ENCODE data around the gene CAPN10. TPM values are rescaled to one million over a fixed set of nuclear protein-coding genes. Genes with fewer than 3 reads are reported as not detected.
A peak's percentile ranks its signal among the peaks of the same experiment; 100 is the strongest.

Gene CAPN10
- total RNA-seq, 2 experiments from 2014 or later: 52.3 to 53.1 TPM

- DNase-seq: no peak
- POLR2A ChIA-PET: interaction anchor here (4.4 to 6.6 kb wide), 2 partner anchors 22 to 25 kb away, joined by 23 to 127 read pairs; no protein-coding TSS in a partner anchor
- H3K4me3 Mint-ChIP-seq: no peak overlapping the region
- H3K36me3 Mint-ChIP-seq (ENCODE audit: low read depth): peaks cover 23% of the 10 kb centered on the region
- CTCF ChIA-PET: interaction anchor here (1.1 to 7.0 kb wide), 3 partner anchors 10 to 32 kb away, joined by 3 to 98 read pairs (median 7); no protein-coding TSS in a partner anchor
- no peaks in the 10 kb centered on the region for H3K27me3 Mint-ChIP-seq
- no peak overlapping the region for H3K27ac Mint-ChIP-seq
- H3K4me1 Mint-ChIP-seq: peaks cover 37% of the 10 kb centered on the region
- H3K9me3 Mint-ChIP-seq: no peaks in the 10 kb centered on the region
These were observed 3.5 kb downstream of the CAPN10 start for GRCh38 chr2:240589850-240590525.

GRCh38 chr2:240590681-240591111 lies 4.2 kb downstream of the CAPN10 start:
- ChIA-PET CTCF (interaction anchor here (1.1 to 7.0 kb wide), 2 partner anchors 25 to 31 kb away, joined by 3 to 98 read pairs; no protein-coding TSS in a partner anchor), POLR2A (no interaction called here)
- H3K4me1 Mint-ChIP-seq: peaks cover 31% of the 10 kb centered on the region
- H3K4me3 Mint-ChIP-seq: no peak overlapping the region
- no peaks in the 10 kb centered on the region for H3K27me3 Mint-ChIP-seq
- peaks cover 23% of the 10 kb centered on the region for H3K36me3 Mint-ChIP-seq (ENCODE audit: low read depth)
- no peaks in the 10 kb centered on the region for H3K9me3 Mint-ChIP-seq
- DNase-seq: no peak
- H3K27ac Mint-ChIP-seq: no peak overlapping the region

DNA sequence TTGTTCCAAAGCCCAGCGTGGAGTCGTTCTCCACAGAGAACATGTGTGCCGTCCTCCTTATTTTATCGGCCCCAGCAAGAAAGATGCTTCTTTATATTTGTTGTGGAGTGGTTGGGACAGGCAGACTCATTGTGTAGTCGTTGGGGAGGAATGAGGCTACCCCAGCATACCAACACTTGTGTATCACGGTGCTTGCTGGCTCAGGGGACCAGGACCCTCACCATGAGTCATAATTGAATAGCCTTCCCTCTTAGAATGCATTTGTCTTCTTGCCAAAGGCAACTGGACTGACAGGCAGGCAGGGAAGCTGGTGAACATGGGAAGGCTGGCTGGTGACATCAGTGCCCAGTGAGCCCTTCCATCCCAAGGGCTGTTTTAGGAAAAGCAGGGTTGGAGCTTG lies 4.7 kb downstream of the CAPN10 start:
- CTCF ChIA-PET: interaction anchor here (7.0 kb wide), 1 partner anchor 25 kb away, joined by 98 read pairs; no protein-coding TSS in a partner anchor
- H3K4me1 Mint-ChIP-seq: peaks cover 27% of the 10 kb centered on the region
- no peak for DNase-seq
- POLR2A ChIA-PET: no interaction called here
- no peak overlapping the region for H3K27ac Mint-ChIP-seq
- no peak overlapping the region for H3K4me3 Mint-ChIP-seq
- no peaks in the 10 kb centered on the region for H3K9me3 Mint-ChIP-seq
- no peaks in the 10 kb centered on the region for H3K27me3 Mint-ChIP-seq
- peaks cover 25% of the 10 kb centered on the region for H3K36me3 Mint-ChIP-seq (ENCODE audit: low read depth)

- peaks cover 25% of the 10 kb centered on the region for H3K36me3 Mint-ChIP-seq (ENCODE audit: low read depth)
- H3K4me3 Mint-ChIP-seq: no peak overlapping the region
- peaks cover 27% of the 10 kb centered on the region for H3K4me1 Mint-ChIP-seq
- CTCF ChIA-PET: no interaction called here
- no peak overlapping the region for H3K27ac Mint-ChIP-seq
- H3K27me3 Mint-ChIP-seq: no peaks in the 10 kb centered on the region
- DNase-seq: no peak
- POLR2A ChIA-PET: no interaction called here
- no peaks in the 10 kb centered on the region for H3K9me3 Mint-ChIP-seq
These were observed 5.2 kb downstream of the CAPN10 start for GRCh38 chr2:240591784-240592183.

- no peak for DNase-seq
- CTCF ChIA-PET: interaction anchor here (1.1 kb wide), 1 partner anchor 79 kb away, joined by 3 read pairs; no protein-coding TSS in a partner anchor
- H3K4me3 Mint-ChIP-seq: no peak overlapping the region
- no peaks in the 10 kb centered on the region for H3K27me3 Mint-ChIP-seq
- no peak overlapping the region for H3K27ac Mint-ChIP-seq
- H3K36me3 Mint-ChIP-seq (ENCODE audit: low read depth): peaks cover 23% of the 10 kb centered on the region
- POLR2A ChIA-PET: no interaction called here
- H3K4me1 Mint-ChIP-seq: peaks cover 16% of the 10 kb centered on the region
- no peaks in the 10 kb centered on the region for H3K9me3 Mint-ChIP-seq
These were observed 6.6 kb downstream of the CAPN10 start for GRCh38 chr2:240593026-240593702.

GRCh38 chr2:240593703-240594451 lies 7.3 kb downstream of the CAPN10 start:
- ChIA-PET POLR2A (no interaction called here), CTCF (interaction anchor here (1.1 kb wide), 1 partner anchor 80 kb away, joined by 3 read pairs; no protein-coding TSS in a partner anchor)
- Mint-ChIP-seq H3K9me3 (no peaks in the 10 kb centered on the region), H3K27me3 (no peaks in the 10 kb centered on the region), H3K36me3 (ENCODE audit: low read depth) (peaks cover 17% of the 10 kb centered on the region), H3K4me3 (no peak overlapping the region), H3K27ac (no peak overlapping the region), H3K4me1 (peaks cover 9% of the 10 kb centered on the region)
- DNase-seq: no peak

DNA sequence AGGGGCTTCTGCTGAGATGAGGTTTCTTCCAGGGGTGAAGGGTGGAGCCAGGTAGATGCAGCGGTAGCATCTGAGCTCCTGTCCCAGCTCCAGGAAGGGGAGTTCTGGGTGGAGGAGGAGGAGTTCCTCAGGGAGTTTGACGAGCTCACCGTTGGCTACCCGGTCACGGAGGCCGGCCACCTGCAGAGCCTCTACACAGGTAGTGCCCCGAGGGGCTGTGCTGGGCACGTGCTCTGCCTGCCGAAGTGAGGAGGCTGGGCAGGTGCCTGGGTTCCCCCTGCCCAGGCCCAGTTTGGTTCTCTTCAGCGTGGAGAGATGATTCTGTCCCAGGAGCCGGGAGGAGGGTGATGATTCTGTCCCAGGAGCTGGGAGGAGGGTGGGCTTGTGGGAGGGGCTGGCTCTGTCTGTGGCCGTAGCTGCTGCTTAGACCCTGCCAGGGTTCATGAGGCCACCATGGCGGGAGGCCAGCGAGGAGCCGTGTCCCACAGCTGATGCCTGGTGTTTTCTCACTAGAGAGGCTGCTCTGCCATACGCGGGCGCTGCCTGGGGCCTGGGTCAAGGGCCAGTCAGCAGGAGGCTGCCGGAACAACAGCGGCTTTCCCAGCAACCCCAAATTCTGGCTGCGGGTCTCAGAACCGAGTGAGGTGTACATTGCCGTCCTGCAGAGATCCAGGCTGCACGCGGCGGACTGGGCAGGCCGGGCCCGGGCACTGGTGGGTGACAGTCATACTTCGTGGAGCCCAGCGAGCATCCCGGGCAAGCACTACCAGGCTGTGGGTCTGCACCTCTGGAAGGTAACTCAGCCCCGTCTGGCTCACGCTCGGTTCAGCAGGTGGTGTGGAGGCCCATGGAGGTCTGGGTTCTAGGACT lies 8.2 kb downstream of the CAPN10 start:
- POLR2A ChIA-PET: no interaction called here
- no peaks in the 10 kb centered on the region for H3K27me3 Mint-ChIP-seq
- H3K9me3 Mint-ChIP-seq: no peaks in the 10 kb centered on the region

DNA sequence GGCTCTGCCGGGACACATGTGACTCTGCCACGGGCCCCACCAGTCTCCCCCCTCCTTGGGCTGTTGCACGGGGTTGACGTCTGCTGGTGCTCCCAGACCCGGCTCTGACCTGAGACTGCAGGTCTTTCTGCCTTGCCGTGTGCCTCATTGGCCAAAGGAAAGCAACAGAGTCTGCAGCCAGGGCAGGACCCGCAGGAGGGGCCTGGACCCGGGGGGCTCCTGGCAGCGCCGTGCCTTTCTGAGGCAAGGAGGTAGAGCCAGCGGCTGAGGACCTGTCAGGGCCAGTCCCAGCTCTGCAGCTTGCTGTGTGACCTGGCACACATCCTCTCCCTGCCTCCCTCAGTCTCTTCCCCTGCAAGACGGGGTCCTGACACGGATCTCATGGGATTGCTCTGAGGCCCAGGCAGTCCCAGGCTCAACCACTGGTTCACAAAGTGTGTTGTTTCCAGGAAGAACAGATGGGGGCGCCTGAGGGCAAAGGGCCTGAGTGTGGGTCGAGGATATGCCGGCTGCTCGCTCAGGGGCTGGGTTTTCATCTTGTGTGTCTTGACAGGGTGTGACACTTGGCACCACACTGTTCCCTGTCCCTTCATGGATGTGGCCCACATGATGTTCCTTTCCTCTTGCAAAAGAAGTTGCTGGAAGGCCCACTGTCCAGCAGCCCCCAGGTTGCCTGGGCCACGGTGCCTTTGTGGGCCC lies 9.0 kb downstream of the CAPN10 start:
- ChIA-PET POLR2A (interaction anchor here (1.3 kb wide), 1 partner anchor 30 kb away, joined by 4 read pairs; no protein-coding TSS in a partner anchor), CTCF (interaction anchor here (0.9 kb wide), 1 partner anchor 8 kb away, joined by 3 read pairs; no protein-coding TSS in a partner anchor)
- no peaks in the 10 kb centered on the region for H3K9me3 Mint-ChIP-seq
- H3K36me3 Mint-ChIP-seq (ENCODE audit: low read depth): peaks cover 16% of the 10 kb centered on the region
- H3K4me3 Mint-ChIP-seq: no peak overlapping the region
- H3K4me1 Mint-ChIP-seq: peaks cover 4% of the 10 kb centered on the region
- DNase-seq: peak; percentile 56
- H3K27me3 Mint-ChIP-seq: no peaks in the 10 kb centered on the region
- no peak overlapping the region for H3K27ac Mint-ChIP-seq

More for the DNA sequence above, 8.2 kb downstream of the CAPN10 start:
- Mint-ChIP-seq H3K4me3 (no peak overlapping the region), H3K4me1 (peaks cover 4% of the 10 kb centered on the region), H3K27ac (no peak overlapping the region), H3K36me3 (ENCODE audit: low read depth) (peaks cover 15% of the 10 kb centered on the region)
- DNase-seq: no peak
- CTCF ChIA-PET: no interaction called here

GRCh38 chr2:240596080-240596460 lies 9.5 kb downstream of the CAPN10 start:
- no peak overlapping the region for H3K4me3 Mint-ChIP-seq
- ChIA-PET CTCF (interaction anchor here (0.9 kb wide), 1 partner anchor 8 kb away, joined by 3 read pairs; no protein-coding TSS in a partner anchor), POLR2A (interaction anchor here (1.3 kb wide), 1 partner anchor 31 kb away, joined by 4 read pairs; no protein-coding TSS in a partner anchor)
- H3K4me1 Mint-ChIP-seq: peaks cover 4% of the 10 kb centered on the region
- peaks cover 13% of the 10 kb centered on the region for H3K36me3 Mint-ChIP-seq (ENCODE audit: low read depth)
- H3K27ac Mint-ChIP-seq: no peak overlapping the region
- H3K9me3 Mint-ChIP-seq: no peaks in the 10 kb centered on the region
- DNase-seq: no peak
- H3K27me3 Mint-ChIP-seq: no peaks in the 10 kb centered on the region

DNA sequence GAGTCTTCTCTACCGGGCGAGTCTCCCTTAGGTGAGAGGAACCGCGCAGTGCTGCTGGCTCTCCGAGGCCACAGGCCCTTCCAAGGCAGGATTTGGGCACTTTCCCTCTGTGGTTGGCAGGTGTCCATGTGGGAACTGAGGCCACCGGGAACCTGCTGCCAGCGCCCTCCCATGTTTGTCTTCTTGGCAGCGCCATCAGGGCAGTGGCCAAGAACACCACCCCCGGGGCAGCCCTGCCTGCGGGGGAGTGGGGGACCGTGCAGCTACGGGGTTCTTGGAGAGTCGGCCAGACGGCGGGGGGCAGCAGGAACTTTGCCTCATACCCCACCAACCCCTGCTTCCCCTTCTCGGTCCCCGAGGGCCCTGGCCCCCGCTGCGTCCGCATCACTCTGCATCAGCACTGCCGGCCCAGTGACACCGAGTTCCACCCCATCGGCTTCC lies 10.0 kb downstream of the CAPN10 start:
- Mint-ChIP-seq H3K36me3 (ENCODE audit: low read depth) (peaks cover 10% of the 10 kb centered on the region), H3K9me3 (no peaks in the 10 kb centered on the region), H3K4me1 (peaks cover 1% of the 10 kb centered on the region), H3K27ac (no peak overlapping the region), H3K27me3 (no peaks in the 10 kb centered on the region), H3K4me3 (no peak overlapping the region)
- ChIA-PET CTCF (no interaction called here), POLR2A (interaction anchor here (1.3 kb wide), 1 partner anchor 31 kb away, joined by 4 read pairs; no protein-coding TSS in a partner anchor)
- DNase-seq: no peak

DNA sequence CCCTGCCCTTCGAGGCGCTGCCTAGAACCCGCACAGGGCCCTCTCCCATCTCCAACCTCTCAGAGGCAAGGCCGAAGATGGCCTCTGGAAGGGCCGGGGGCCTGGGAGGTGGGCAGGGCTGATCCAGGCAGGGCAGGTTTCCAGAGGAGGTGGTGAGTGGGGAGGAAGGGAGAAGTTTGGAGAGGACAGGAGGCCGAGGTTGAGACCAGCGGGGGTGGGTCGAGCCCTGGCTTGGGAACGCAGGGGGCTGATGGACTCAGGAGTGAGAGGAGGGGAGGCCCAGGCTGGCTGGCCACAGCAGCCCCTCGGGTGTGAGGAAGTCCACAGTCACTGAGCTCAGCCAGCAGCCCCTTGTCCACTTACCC lies 10.5 kb downstream of the CAPN10 start:
- ChIA-PET CTCF (no interaction called here), POLR2A (no interaction called here)

More for the DNA sequence above, 10.5 kb downstream of the CAPN10 start:
- H3K9me3 Mint-ChIP-seq: no peaks in the 10 kb centered on the region
- no peaks in the 10 kb centered on the region for H3K27me3 Mint-ChIP-seq
- H3K4me3 Mint-ChIP-seq: no peak overlapping the region
- no peaks in the 10 kb centered on the region for H3K4me1 Mint-ChIP-seq
- H3K36me3 Mint-ChIP-seq (ENCODE audit: low read depth): peaks cover 8% of the 10 kb centered on the region
- no peak for DNase-seq
- no peak overlapping the region for H3K27ac Mint-ChIP-seq
